ENCODE results near the gene ZNF575. TPM values are rescaled to one million over a fixed set of nuclear protein-coding genes. Genes with fewer than 3 reads are reported as not detected.

The ZNF575 gene
- total RNA-seq, 1 experiment from 2014 or later = 2.8 TPM

DNA sequence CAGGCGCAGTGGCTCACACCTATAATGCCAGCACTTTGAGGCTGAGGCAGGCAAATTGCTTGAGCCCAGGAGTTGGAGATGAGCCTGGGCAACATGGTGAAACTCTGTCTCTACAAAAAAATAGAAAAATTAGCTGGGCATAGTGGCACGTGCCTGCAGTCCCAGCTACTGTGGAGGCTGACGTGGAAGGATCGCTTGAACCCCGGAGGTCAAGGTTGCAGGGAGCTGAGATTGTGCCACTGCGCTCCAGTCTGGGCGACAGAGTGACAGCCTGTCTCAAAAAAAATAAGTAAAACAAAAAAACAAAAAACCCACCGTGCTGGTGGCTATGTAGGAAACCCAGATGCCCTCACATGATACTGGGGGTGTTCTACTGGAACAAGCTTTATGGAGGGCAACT, 44.8 kb upstream of the ZNF575 start:
- H3K27me3 Mint-ChIP-seq (ENCODE audit: unreplicated experiment) = no peaks in the 10 kb centered on the region
- no TSS peak for BruUV-seq (replicated peaks)
- H3K36me3 Mint-ChIP-seq (ENCODE audit: insufficient read depth, unreplicated experiment) = peaks cover 9% of the 10 kb centered on the region
- DNase-seq = no peak
- CTCF ChIA-PET = interaction anchor here (0.7 kb wide), 1 partner anchor 25 kb away, joined by 3 read pairs; no protein-coding TSS in a partner anchor
- H3K4me1 Mint-ChIP-seq (ENCODE audit: low read depth, unreplicated experiment) = no peaks in the 10 kb centered on the region
- H3K4me3 Mint-ChIP-seq (ENCODE audit: low read depth, unreplicated experiment) = no peak overlapping the region
- H3K27ac Mint-ChIP-seq (ENCODE audit: unreplicated experiment) = no peak overlapping the region
- intact Hi-C loops (cut with micrococcal nuclease; ENCODE audit: unreplicated experiment) = no loop called here
- TF ChIP-seq, protein P1, sequence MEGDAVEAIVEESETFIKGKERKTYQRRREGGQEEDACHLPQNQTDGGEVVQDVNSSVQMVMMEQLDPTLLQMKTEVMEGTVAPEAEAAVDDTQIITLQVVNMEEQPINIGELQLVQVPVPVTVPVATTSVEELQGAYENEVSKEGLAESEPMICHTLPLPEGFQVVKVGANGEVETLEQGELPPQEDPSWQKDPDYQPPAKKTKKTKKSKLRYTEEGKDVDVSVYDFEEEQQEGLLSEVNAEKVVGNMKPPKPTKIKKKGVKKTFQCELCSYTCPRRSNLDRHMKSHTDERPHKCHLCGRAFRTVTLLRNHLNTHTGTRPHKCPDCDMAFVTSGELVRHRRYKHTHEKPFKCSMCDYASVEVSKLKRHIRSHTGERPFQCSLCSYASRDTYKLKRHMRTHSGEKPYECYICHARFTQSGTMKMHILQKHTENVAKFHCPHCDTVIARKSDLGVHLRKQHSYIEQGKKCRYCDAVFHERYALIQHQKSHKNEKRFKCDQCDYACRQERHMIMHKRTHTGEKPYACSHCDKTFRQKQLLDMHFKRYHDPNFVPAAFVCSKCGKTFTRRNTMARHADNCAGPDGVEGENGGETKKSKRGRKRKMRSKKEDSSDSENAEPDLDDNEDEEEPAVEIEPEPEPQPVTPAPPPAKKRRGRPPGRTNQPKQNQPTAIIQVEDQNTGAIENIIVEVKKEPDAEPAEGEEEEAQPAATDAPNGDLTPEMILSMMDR (IDR thresholded peaks at IDR 0.05; ENCODE audit: unreplicated experiment) = no peak
- H3K9me3 Mint-ChIP-seq (ENCODE audit: low read depth, unreplicated experiment) = no peaks in the 10 kb centered on the region

DNA sequence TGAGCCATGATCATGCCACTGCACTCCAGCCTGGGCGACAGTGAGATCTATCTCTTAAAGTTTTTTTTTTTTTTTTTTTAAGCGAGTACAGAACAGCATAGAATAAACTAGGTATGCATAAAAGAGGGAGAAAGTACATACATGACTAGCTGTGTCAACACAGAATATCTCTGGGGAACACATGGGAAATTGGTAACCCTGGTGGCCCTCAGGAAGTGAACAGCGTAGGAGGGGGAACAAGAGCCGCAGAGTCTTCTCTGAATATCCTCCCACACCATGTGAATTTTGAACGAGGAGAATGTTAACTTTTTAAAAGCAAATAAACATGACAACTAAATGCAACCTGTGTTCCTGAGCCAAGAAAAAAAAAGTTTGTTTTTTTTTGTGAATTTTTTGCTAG, 43.7 kb upstream of the ZNF575 start:
- DNase-seq = no peak
- CTCF ChIA-PET = interaction anchor here (0.5 to 0.7 kb wide), 2 partner anchors 42 to 474 kb away, joined by 3 to 4 read pairs; no protein-coding TSS in a partner anchor
- intact Hi-C loops (cut with micrococcal nuclease; ENCODE audit: unreplicated experiment) = no loop called here
- Mint-ChIP-seq H3K36me3 (ENCODE audit: insufficient read depth, unreplicated experiment) (peaks cover 9% of the 10 kb centered on the region), H3K27ac (ENCODE audit: unreplicated experiment) (no peak overlapping the region), H3K9me3 (ENCODE audit: low read depth, unreplicated experiment) (no peaks in the 10 kb centered on the region), H3K27me3 (ENCODE audit: unreplicated experiment) (no peaks in the 10 kb centered on the region), H3K4me1 (ENCODE audit: low read depth, unreplicated experiment) (no peaks in the 10 kb centered on the region), H3K4me3 (ENCODE audit: low read depth, unreplicated experiment) (no peak overlapping the region)
- BruUV-seq (replicated peaks) = no TSS peak
- TF ChIP-seq, protein P1 (IDR thresholded peaks at IDR 0.05; ENCODE audit: unreplicated experiment) = no peak

DNA sequence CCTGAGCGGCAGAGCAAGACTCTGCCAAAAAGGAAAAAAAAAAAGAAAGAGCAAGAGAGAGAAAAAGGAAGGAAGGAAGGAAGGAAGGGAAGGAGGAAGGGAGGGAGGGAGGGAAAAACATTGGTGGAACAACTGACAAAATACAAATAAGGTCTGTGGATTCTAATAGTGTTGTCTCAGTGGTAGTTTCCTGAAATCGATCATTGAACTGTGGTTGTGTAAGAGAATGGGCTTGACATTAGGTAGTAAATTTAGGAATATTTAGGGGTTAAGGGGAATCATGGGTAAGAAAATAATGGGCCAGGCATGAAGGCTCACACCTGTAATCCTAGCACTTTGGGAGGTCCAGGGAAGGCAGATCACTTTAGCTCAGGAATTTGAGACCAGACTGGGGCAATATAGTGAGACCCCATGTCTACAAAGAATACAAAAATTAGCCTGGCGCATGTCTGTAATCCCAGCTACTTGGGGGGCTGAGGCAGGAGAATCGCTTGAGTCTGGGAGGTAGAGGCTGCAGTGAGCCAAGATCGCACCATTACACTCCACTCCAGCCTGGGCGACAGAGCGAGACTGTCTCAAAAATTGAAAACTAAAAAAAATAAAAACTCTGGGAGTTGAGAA, 42.9 kb upstream of the ZNF575 start:
- intact Hi-C loops (cut with micrococcal nuclease; ENCODE audit: unreplicated experiment) = no loop called here
- TF ChIP-seq, protein P1 (IDR thresholded peaks at IDR 0.05; ENCODE audit: unreplicated experiment) = no peak
- no TSS peak for BruUV-seq (replicated peaks)
- peaks cover 9% of the 10 kb centered on the region for H3K36me3 Mint-ChIP-seq (ENCODE audit: insufficient read depth, unreplicated experiment)
- no peaks in the 10 kb centered on the region for H3K4me1 Mint-ChIP-seq (ENCODE audit: low read depth, unreplicated experiment)
- H3K27ac Mint-ChIP-seq (ENCODE audit: unreplicated experiment) = no peak overlapping the region
- H3K9me3 Mint-ChIP-seq (ENCODE audit: low read depth, unreplicated experiment) = no peaks in the 10 kb centered on the region
- H3K27me3 Mint-ChIP-seq (ENCODE audit: unreplicated experiment) = no peaks in the 10 kb centered on the region
- no peak for DNase-seq
- H3K4me3 Mint-ChIP-seq (ENCODE audit: low read depth, unreplicated experiment) = no peak overlapping the region
- CTCF ChIA-PET = no interaction called here

DNA sequence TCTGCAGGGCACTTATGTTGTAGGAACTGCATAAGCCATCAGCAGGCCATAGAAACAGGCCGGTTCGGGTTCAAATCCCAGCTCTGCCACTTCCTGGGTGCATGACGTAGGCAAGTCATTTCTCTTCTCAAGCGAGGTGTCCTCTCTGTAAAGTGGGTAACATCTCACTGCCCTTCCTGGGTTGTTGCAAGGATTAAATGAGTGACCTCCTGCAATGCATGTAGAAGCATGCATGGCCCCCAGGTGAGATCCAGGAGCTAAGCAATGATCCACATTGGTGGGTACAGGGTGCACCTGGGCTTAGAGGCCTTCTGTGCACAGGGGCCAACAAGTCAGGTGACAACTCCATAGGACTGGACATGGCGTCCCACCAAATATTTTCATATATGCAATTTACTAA, 42.2 kb upstream of the ZNF575 start:
- intact Hi-C loops (cut with micrococcal nuclease; ENCODE audit: unreplicated experiment) = no loop called here
- CTCF ChIA-PET = no interaction called here
- H3K36me3 Mint-ChIP-seq (ENCODE audit: insufficient read depth, unreplicated experiment) = peaks cover 9% of the 10 kb centered on the region
- TF ChIP-seq, protein P1 (IDR thresholded peaks at IDR 0.05; ENCODE audit: unreplicated experiment) = no peak
- BruUV-seq (replicated peaks) = no TSS peak
- H3K27ac Mint-ChIP-seq (ENCODE audit: unreplicated experiment) = no peak overlapping the region
- no peaks in the 10 kb centered on the region for H3K9me3 Mint-ChIP-seq (ENCODE audit: low read depth, unreplicated experiment)
- no peaks in the 10 kb centered on the region for H3K27me3 Mint-ChIP-seq (ENCODE audit: unreplicated experiment)
- no peak for DNase-seq
- no peak overlapping the region for H3K4me3 Mint-ChIP-seq (ENCODE audit: low read depth, unreplicated experiment)
- H3K4me1 Mint-ChIP-seq (ENCODE audit: low read depth, unreplicated experiment) = no peaks in the 10 kb centered on the region

All from Calu3 (cell line).